Measurements from ENCODE around the gene SLN. TPM values are rescaled to one million over a fixed set of nuclear protein-coding genes. Genes with fewer than 3 reads are reported as not detected.

The SLN gene
- total RNA-seq, 1 donor from 2014 or later: not detected

GRCh38 chr11:107719557-107720302, 7.9 kb upstream of the SLN start:
- DNase-seq (ENCODE audit: low read depth, low spot score): no peak

- DNase-seq (ENCODE audit: low read depth, low spot score): no peak
These were observed 7.2 kb upstream of the SLN start for GRCh38 chr11:107719073-107719472.

DNA sequence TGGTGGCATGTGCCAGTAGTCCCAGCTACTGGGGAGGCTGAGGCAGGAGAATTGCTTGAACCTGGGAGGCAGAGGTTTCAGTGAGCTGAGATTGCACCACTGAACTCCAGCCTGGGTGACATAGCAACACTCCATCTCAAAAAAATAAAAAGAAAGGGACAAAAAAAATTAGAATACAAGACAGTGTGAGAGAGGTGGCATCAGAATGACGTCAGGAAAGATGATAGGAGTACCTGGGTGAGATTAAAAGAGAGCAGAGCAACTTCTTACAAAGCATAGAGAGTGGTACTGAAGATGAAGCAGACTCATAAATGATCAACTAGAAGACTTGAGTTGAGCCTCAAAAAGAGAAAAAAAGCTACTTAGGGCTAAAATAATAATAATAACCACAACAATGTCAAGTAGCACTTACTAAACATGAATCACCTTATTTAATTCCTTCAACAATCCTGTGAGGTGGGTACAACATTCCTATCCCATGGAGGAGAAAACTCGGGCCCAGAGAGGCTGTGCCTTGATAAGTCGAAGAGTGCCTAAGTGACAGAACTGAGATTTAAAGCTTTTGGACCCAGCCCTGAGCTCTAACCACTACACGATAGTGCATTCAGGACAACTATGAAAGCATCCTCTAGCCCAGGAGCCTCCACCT, 5.2 kb upstream of the SLN start:
- no peak for DNase-seq (ENCODE audit: low read depth, low spot score)

DNA sequence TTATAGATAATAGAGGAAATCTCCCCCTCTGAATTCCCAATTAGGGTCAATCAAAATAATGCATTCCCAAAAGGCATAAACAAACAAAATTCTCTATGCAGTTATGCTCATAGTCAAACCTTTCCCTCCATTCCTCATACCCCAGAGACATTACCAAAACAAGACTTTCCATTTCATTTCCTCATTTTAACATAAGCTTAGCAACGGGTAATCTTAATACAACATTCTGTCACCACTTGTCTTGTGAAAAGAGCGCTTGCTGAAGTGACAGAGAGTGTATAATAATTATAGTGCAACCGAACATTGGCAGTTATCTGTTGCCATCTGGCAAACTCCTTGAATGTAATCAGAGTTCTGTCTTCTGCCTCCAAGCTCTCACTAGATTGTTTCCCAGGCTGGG, 1.2 kb upstream of the SLN start:
- no peak for DNase-seq (ENCODE audit: low read depth, low spot score)

DNA sequence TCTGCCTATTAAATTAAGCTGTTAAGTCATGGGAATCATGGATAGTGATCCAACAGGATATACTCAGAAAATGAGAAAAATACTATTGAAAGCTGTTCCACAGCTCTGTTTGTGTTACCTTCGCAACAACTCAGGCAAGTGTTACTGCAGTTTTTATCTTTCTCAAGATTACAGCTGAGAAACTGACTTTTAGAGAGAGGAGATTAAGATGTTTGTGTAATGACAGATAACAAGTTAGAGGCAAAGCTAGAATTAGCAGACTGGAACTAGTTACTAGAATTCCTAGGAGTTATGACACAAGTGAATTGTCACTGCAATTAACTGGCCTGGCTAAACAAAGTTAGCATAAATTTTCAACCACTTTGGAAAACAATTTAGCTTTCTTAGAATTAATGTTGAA, 1.6 kb downstream of the SLN start:
- DNase-seq (ENCODE audit: low read depth, low spot score): no peak

GRCh38 chr11:107708792-107709191, 3.1 kb downstream of the SLN start:
- DNase-seq (ENCODE audit: low read depth, low spot score): no peak

DNA sequence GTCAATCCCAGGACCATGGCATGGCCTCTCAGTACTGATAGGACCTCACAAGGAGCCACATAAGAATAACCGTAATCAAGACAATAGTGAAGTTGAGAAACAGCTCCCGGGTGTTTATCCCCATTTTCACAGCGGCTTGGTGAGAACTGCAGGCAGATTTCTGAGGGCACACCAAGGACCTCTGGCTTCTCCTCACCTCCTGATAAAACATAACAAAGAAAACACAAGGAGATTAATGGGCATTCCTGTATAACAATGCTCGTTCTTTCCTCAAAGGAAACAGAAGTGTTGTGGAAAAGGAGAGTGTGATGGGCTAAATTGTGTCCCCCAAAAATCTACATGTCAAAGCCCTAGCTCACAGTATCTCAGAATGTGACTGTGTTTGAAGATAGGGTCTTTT, 4.0 kb downstream of the SLN start:
- no peak for DNase-seq (ENCODE audit: low read depth, low spot score)

GRCh38 chr11:107707215-107707671, 4.6 kb downstream of the SLN start:
- DNase-seq (ENCODE audit: low read depth, low spot score): no peak

DNA sequence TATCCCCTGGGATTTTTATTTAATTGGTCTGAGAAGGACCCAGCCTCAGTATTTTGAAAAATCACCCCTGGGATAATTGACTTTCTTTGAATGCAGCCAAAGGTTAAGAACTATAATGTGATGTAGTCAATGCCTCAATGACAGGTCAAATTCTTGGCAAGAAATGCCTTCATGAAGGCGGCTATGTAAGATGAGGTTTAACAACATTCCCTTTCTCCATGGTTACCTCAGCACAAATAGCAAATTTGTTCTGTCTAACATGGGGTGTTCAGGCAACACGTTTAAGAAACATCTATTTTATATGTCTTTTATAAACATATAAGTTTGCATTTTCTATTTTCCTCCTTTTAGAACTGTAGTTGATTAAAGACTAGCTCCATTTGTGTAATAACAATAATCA, 5.3 kb downstream of the SLN start:
- DNase-seq (ENCODE audit: low read depth, low spot score): no peak

DNA sequence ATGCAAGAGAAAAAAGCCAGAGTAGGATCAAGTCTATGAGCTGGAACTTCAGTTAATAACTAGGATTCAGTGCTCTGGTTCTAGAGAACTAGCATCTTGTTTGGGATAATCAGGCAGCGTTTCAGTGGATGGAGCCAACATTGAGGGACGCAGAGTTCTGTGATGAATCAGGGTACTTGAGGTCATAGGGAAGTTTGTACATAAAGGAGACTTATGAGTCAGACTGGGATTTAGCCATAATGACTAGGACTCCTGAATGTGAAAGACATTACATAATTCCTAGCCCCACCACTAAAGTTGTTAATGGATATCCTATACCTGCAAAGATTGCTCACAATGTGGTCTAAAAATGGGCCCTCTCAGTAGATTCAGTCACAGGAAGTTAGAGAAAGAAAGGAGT, 6.8 kb downstream of the SLN start:
- DNase-seq (ENCODE audit: low read depth, low spot score): no peak

- no peak for DNase-seq (ENCODE audit: low read depth, low spot score)
These were observed 7.4 kb downstream of the SLN start for GRCh38 chr11:107704451-107704850.

- DNase-seq (ENCODE audit: low read depth, low spot score): no peak
These were observed 9.1 kb downstream of the SLN start for GRCh38 chr11:107702723-107703122.

DNA sequence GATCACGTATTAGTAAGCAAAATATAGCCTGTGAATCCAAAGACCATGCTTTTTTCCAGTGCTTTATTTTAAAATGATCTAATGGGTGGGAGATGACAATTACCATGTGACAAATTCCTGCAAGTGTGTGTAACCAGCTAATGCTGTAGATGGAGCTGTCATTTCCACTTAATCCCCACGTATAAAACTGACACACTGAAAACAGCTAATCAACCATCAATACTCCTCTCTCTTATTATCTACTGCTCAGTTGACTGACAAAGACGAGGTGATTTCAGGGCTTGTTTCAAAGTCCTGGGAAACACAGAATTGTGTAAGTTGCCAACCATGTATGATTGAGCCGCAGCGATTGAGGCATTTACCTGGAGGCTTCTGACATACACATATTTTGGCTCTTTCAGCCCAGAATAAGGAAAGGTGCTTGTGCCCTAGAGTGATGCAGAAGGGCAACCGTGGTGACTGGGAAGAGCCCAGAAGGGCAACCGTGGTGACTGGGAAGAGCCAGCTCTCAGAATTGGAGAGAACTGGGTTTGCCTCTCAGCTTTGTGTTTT, 9.7 kb downstream of the SLN start:
- DNase-seq (ENCODE audit: low read depth, low spot score): no peak

DNA sequence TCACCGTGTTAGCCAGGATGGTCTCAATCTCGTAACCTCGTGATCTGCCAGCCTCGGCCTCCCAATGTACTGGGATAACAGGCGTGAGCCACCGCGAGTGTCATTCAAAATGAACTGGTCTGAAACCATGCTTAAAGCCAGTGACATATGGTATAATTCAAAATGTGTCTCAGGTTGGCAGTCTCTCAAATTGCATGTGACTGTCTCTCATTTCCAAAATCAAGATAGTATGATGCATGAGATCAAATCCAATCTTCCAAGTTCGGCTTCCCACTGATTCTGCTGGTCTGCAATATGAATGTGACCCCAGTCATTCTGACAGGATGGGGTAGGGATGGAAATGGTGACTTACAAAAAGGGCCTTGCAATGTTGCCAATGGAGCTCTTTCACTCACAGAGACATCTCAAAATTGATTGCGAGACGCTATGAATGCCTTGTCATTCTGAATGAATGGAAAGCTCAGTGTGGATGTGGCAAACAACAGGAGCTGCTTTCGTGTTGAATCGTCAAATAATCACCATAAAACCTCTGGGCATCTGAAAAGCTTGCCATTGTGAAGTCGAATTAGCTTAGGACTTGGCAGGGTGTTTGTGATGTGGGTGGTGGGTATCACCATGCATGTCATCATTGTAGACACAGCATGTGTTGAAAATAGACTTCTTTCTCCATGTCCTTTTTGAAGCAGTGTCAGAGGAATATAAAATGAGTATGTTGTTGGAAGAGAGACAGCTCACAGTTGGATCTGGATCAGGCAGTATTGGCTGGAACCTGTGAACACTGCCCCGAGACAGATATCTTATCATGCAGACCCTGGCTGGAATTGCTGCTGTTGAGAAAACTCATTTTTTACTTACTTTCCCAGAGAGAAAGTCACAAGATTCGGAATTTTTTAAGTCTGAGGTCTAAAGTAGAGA, 12.2 kb downstream of the SLN start:
- no peak for DNase-seq (ENCODE audit: low read depth, low spot score)

DNA sequence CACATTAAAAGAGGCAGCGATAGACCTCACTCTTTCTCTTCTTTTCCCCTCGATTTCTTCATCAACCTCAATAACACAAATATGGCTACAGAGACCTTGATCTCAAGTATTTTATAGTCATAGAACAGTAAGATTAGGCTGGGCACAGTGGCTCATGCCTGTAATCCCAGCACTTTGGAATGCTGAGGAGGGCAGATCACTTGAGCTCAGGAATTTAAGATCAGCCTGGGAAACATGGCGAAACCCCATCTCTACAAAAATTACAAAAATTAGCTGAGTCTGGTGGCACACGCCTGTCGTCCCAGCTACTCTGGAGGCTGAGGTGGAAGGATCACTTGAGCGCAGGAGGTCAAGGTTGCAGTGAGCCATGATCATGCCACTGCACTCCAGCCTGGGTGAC, 14.6 kb downstream of the SLN start:
- no peak for DNase-seq (ENCODE audit: low read depth, low spot score)

DNA sequence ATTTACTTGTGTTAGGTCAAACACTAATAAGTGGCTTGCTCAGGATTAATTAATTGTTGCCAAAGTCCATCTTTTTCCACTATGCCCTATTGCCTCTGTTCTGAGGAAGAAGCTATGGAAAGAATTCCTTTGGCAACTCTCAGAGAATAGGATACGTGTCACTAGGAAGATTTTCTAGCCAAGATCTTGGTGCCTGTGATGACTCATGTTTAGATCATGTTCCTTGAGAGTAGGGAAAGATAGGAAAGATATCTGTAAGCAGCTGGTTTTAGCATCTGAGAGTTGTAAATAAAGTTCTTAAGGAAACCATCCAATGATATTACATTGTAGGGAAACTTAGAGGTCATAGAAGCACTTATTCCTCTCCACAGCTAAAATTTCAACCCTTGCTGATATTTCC, 15.7 kb downstream of the SLN start:
- peak; percentile 85 for DNase-seq (ENCODE audit: low read depth, low spot score)

GRCh38 chr11:107695446-107695845, 16.4 kb downstream of the SLN start:
- no peak for DNase-seq (ENCODE audit: low read depth, low spot score)

DNA sequence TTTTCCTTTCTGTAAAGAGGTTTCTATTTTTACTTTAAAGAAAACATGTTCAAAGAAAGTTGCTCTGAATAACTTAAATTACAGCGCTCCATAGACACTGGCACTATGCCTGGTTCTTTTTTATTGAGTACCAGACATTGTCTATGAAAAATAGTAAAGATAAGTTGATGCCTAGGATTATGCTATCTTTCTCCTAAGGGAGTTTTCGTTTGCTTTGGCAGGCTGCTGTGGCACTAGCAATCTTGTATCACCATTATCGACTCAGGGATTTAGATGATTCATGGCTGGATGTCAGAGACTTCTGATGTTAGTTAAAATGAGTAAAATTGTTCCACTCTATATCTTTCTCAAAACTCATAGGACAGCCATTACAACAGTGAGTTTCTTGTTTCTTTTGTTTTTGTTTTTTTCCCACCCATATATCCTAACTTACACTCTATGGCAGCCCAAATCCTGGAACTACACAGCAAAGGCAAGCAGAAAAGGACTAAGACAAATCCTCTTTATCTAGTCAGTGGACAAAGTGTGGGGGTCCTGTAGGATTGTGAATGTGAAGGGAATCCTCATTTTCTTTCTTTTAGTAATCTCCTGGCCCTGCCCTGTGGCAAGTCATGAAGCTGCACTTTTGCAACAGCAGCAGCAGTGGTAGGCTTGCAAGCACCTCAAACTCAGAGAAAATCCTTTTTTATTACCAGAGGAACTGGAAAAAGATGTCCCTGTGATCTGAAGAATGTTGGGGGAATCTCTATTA, 20.7 kb downstream of the SLN start:
- DNase-seq (ENCODE audit: low read depth, low spot score): no peak

- peak; percentile 5 for DNase-seq (ENCODE audit: low read depth, low spot score)
These were observed 22.3 kb downstream of the SLN start for GRCh38 chr11:107689317-107690202.

GRCh38 chr11:107688322-107688918, 23.4 kb downstream of the SLN start:
- no peak for DNase-seq (ENCODE audit: low read depth, low spot score)

All from pulmonary artery endothelial cell (primary cell).